PC-3 (cell line): ENCODE results near the gene APOBEC2. TPM values are rescaled to one million over a fixed set of nuclear protein-coding genes. Genes with fewer than 3 reads are reported as not detected.

ENCODE experiments used
- ATAC-seq: fragments of 200-7000 bp; cut with Tn5 transposase; 2 replicates; pipeline ENCODE4 v1.9.1; 2020; ENCODE audit warnings: mild to moderate bottlenecking, moderate library complexity
- BruUV-seq: library from RNA; stranded (reverse); fragments of 400-500 nt; replicated peaks from 2 replicates; lab custom pipeline; 2021; lab: Mats Ljungman, UMichigan
- CTCF ChIA-PET: fragments of 300-600 bp; sonication (Branson Sonifier 250); formaldehyde crosslinking; loops from one replicate; lab custom pipeline; 2022; ENCODE audit warnings: antibody characterized with exemption; lab: Charles Lee
- POLR2A ChIA-PET: fragments of 300-600 bp; sonication (Branson Sonifier 250); formaldehyde crosslinking; loops from one replicate; lab custom pipeline; 2022; ENCODE audit warnings: antibody characterized with exemption; ENCODE audit not compliant: unreplicated experiment; lab: Charles Lee
- DNase-seq: peaks from one replicate; pipeline ENCODE4 v3.0.0-alpha.2; 2015
- H2AFZ ChIP-seq: fragments of 300-600 bp; sonication (generic); 2 replicates; pipeline ENCODE4 v1.6.0; 2016; ENCODE audit warnings: antibody characterized with exemption, low read length
- H3F3A ChIP-seq: fragments of 300-600 bp; sonication (generic); one replicate; pipeline ENCODE4 v1.6.0; 2017; ENCODE audit warnings: antibody characterized with exemption, low read length, control low read depth, mild to moderate bottlenecking; ENCODE audit not compliant: unreplicated experiment
- H3K27ac ChIP-seq: fragments of 300-600 bp; sonication (generic); 2 replicates; pipeline ENCODE4 v1.5.1; 2016; ENCODE audit warnings: mild to moderate bottlenecking, low read length
- H3K27me3 ChIP-seq: fragments of 300-600 bp; sonication (generic); 2 replicates; pipeline ENCODE4 v1.6.1; 2016; ENCODE audit warnings: low read length, mixed read lengths
- H3K36me3 ChIP-seq: fragments of 300-600 bp; sonication (generic); 2 replicates; pipeline ENCODE4 v1.6.1; 2016; ENCODE audit warnings: low read depth, mixed run types, low read length, mixed read lengths
- H3K4me1 ChIP-seq: fragments of 300-600 bp; sonication (generic); 2 replicates; pipeline ENCODE4 v1.5.1; 2016; ENCODE audit warnings: low read length; ENCODE audit not compliant: insufficient read depth
- H3K4me2 ChIP-seq: fragments of 300-600 bp; sonication (generic); 2 replicates; pipeline ENCODE4 v1.6.0; 2016; ENCODE audit warnings: low read length
- H3K4me3 ChIP-seq: fragments of 300-600 bp; sonication (generic); 2 replicates; pipeline ENCODE4 v1.5.1; 2016; ENCODE audit warnings: mild to moderate bottlenecking, low read length, mixed read lengths
- H3K79me2 ChIP-seq: fragments of 300-600 bp; sonication (generic); 2 replicates; pipeline ENCODE4 v1.6.1; 2017; ENCODE audit warnings: low read length, mixed read lengths
- H3K9ac ChIP-seq: fragments of 300-600 bp; sonication (generic); 2 replicates; pipeline ENCODE4 v1.6.0; 2016; ENCODE audit warnings: mild to moderate bottlenecking, low read length
- H3K9me2 ChIP-seq: fragments of 300-600 bp; sonication (generic); replicated peaks from 2 replicates; pipeline ENCODE4 v1.6.1; 2016; ENCODE audit warnings: mixed run types, low read length, mixed read lengths
- H3K9me3 ChIP-seq: fragments of 300-600 bp; sonication (generic); 2 replicates; pipeline ENCODE4 v1.6.1; 2016; ENCODE audit warnings: low read length, mixed read lengths
- H4K20me1 ChIP-seq: fragments of 300-600 bp; sonication (generic); 2 replicates; pipeline ENCODE4 v1.6.1; 2016; ENCODE audit warnings: low read length, mixed read lengths
- CTCF ChIP-seq: fragments of 300-600 bp; sonication (generic); conservative IDR thresholded peaks from 2 replicates; pipeline ENCODE4 v1.5.1; 2017; ENCODE audit warnings: antibody characterized with exemption, low read depth, mild to moderate bottlenecking, low read length
- EZH2 ChIP-seq: fragments of 300-600 bp; sonication (generic); IDR thresholded peaks from one replicate; pipeline ENCODE4 v1.6.1; 2017; ENCODE audit warnings: antibody characterized with exemption, mild to moderate bottlenecking, low read length; ENCODE audit not compliant: unreplicated experiment
- EZH2phosphoT487 ChIP-seq: fragments of 300-600 bp; sonication (generic); IDR thresholded peaks from 2 replicates; pipeline ENCODE4 v1.6.1; 2018; ENCODE audit warnings: mild to moderate bottlenecking, antibody characterized with exemption, low read length, borderline replicate concordance
- intact Hi-C: fragments of 100-400 bp; cut with micrococcal nuclease; formaldehyde crosslinking; loops from 2 replicates; pipeline ENCODE4 v1.9.0; 2023
- total RNA-seq: library from RNA; depleted of rRNA; stranded (reverse); fragments of >200 nt; gene quantifications from 2 replicates; pipeline ENCODE4 v1.2.3, GENCODE V29; 2014

APOBEC2 gene
- total RNA-seq, 1 experiment from 2014 or later, result not detected

- H2AFZ ChIP-seq, result no peak overlapping the region
- BruUV-seq, result no TSS peak
- peaks cover 80% of the 10 kb centered on the region for H3K79me2 ChIP-seq
- POLR2A ChIA-PET, result interaction anchor here (0.6 to 1.0 kb wide), 3 partner anchors 17 to 821 kb away, joined by 3 read pairs; no protein-coding TSS in a partner anchor
- no peaks in the 10 kb centered on the region for H3F3A ChIP-seq
- H3K27ac ChIP-seq, result no peak overlapping the region
- DNase-seq (no peak), ATAC-seq (no peak)
- H3K4me2 ChIP-seq, result peak overlapping the region; percentile 99
- intact Hi-C loops, result loop anchor here (5.0 kb wide), 1 partner anchor 242 kb away; no protein-coding TSS in a partner anchor
- peaks cover 15% of the 10 kb centered on the region; the same call in 1 of the 2 replicates for H3K36me3 ChIP-seq
- H3K4me3 ChIP-seq, result peak overlapping the region; percentile 85
- H3K9me2 ChIP-seq, result no peaks in the 10 kb centered on the region
- H4K20me1 ChIP-seq, result peaks cover 49% of the 10 kb centered on the region
- CTCF ChIA-PET, result no interaction called here
- peak overlapping the region; percentile 98; the same call in 1 of the 2 replicates for H3K9ac ChIP-seq
- peaks cover 46% of the 10 kb centered on the region for H3K4me1 ChIP-seq
- no peaks in the 10 kb centered on the region for H3K27me3 ChIP-seq
- no peaks in the 10 kb centered on the region for H3K9me3 ChIP-seq
- TF ChIP-seq EZH2 (no peak), EZH2phosphoT487 (no peak), CTCF (no peak)
These were observed 21.9 kb downstream of the APOBEC2 start for GRCh38 chr6:41074692-41075436.

- Histone ChIP-seq H3K36me3 (peaks cover 26% of the 10 kb centered on the region; the same call in 1 of the 2 replicates), H3K9me3 (no peaks in the 10 kb centered on the region), H3K9ac (no peak overlapping the region), H3K27me3 (no peaks in the 10 kb centered on the region), H2AFZ (no peak overlapping the region), H3K4me3 (peak overlapping the region; percentile 85; the same call in 1 of the 2 replicates), H3K4me1 (peaks cover 38% of the 10 kb centered on the region; the same call in 1 of the 2 replicates), H3F3A (no peaks in the 10 kb centered on the region), H3K27ac (no peak overlapping the region), H3K79me2 (peaks cover 82% of the 10 kb centered on the region), H3K9me2 (no peaks in the 10 kb centered on the region), H3K4me2 (peak overlapping the region; percentile 99), H4K20me1 (peaks cover 49% of the 10 kb centered on the region)
- no peak for DNase-seq
- intact Hi-C loops, result no loop called here
- CTCF ChIA-PET, result no interaction called here
- ATAC-seq, result no peak
- no TSS peak for BruUV-seq
- no peak for TF ChIP-seq CTCF
- no peak for TF ChIP-seq EZH2
- TF ChIP-seq EZH2phosphoT487, result no peak
- POLR2A ChIA-PET, result interaction anchor here (1.0 kb wide), 1 partner anchor 79 kb away, joined by 3 read pairs; no protein-coding TSS in a partner anchor
These were observed 22.9 kb downstream of the APOBEC2 start for GRCh38 chr6:41075651-41076626.
